Measurements from ENCODE around the gene RPL7A.
"Not testable (repeated sequence)": the region's sequence is repeated elsewhere in the genome, so short reads cannot be mapped to it uniquely, and the experiment has no call there.

Gene RPL7A

GRCh38 chr9:133321411-133321935 lies 26.5 kb upstream of the RPL7A start:
- in situ Hi-C loops (cut with HindIII; ENCODE audit: low sequenced_read_pairs) = no loop called here

GRCh38 chr9:133322701-133323100 lies 25.3 kb upstream of the RPL7A start:
- in situ Hi-C loops (cut with HindIII; ENCODE audit: low sequenced_read_pairs) = no loop called here
- no peak for TF ChIP-seq CTCF (IDR thresholded peaks at IDR 0.05; ENCODE audit: low read depth, low read length, missing control alignments)
- no peak overlapping the region for H3K4me3 ChIP-seq (ENCODE audit: low read depth, low read length)
- DNase-seq (ENCODE audit: low read depth) = no peak

More at GRCh38 chr9:133321411-133321935, 26.5 kb upstream of the RPL7A start:
- no peak for DNase-seq (ENCODE audit: low read depth)
- H3K4me3 ChIP-seq (ENCODE audit: low read depth, low read length) = no peak overlapping the region
- TF ChIP-seq CTCF (IDR thresholded peaks at IDR 0.05; ENCODE audit: low read depth, low read length, missing control alignments) = no peak

DNA sequence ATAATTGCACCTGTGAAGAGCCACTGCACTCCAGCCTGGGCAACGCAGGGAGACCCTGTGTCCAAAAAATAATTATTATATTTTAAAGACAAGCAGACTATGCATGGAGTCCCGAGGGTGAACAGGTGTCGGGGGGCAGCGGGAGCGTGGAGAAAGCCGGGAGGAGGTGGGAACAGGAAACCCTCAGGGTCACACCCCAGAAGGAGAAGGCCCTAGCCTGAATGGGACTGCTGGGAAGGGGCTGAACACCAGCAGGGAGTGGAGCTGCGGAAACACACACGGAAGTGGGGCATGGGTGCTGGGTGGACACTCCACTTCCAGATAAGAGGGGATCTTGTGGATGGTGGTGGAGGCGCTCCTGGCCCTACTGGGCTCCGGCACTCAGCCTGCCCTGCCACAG lies 24.8 kb upstream of the RPL7A start:
- no peak for DNase-seq (ENCODE audit: low read depth)
- in situ Hi-C loops (cut with HindIII; ENCODE audit: low sequenced_read_pairs) = no loop called here
- TF ChIP-seq CTCF (IDR thresholded peaks at IDR 0.05; ENCODE audit: low read depth, low read length, missing control alignments) = no peak
- no peak overlapping the region for H3K4me3 ChIP-seq (ENCODE audit: low read depth, low read length)

GRCh38 chr9:133323991-133324703 lies 23.9 kb upstream of the RPL7A start:
- TF ChIP-seq CTCF (IDR thresholded peaks at IDR 0.05; ENCODE audit: low read depth, low read length, missing control alignments) = no peak

DNA sequence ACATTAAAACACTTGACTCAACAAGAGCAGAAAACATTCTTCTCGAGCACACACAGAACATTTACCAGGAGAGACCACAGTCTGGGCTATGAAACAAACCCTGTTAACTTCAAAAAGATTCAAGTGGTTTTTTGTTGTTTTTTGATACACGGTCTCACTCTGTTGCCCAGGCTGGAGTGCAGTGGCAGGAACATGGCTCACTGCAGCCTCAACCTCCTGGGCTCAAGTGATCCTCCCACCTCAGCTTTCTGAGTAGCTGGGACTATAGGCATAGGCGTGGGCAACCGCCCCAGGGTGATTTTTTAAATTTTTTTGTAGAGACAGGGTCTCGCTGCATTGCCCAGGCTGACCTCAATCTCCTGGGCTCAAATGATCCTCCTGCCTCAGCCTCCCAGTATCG lies 21.0 kb upstream of the RPL7A start:
- in situ Hi-C loops (cut with HindIII; ENCODE audit: low sequenced_read_pairs); H3K4me3 ChIP-seq (ENCODE audit: low read depth, low read length); DNase-seq (ENCODE audit: low read depth): not testable (repeated sequence)

More at GRCh38 chr9:133323991-133324703, 23.9 kb upstream of the RPL7A start:
- H3K4me3 ChIP-seq (ENCODE audit: low read depth, low read length) = no peak overlapping the region
- DNase-seq (ENCODE audit: low read depth) = no peak
- in situ Hi-C loops (cut with HindIII; ENCODE audit: low sequenced_read_pairs) = no loop called here

DNA sequence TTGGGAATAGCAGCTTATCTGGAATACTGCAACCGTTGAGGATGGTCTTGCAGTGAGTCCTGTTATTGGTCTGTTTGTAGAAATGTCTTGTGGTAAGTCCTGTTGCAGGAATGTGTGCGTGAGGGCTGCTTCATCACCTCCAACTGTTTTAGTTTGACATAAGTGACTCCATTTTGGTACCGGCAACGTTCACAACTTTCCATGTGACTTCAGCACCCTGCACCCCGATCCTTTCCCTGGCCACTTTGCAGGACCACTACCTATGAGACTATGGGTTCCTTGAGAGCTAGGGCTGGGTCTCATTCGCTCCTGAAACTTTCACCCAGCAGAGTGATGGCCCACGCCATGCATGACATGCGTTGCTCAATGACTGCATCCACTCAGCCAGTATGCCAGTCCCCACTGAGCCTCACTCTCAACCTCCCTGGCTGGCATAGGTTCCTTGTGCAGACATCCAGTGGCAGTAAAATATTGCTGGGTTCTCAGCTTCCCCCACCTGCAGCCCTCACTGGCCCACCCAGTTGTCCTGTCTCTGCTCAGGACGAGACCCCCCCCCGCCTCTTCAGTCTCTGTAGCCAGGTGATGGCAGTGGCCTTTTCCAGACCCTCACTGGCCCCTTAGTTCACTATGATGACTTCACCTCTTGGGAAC lies 20.1 kb upstream of the RPL7A start:
- DNase-seq (ENCODE audit: low read depth) = no peak
- TF ChIP-seq CTCF (IDR thresholded peaks at IDR 0.05; ENCODE audit: low read depth, low read length, missing control alignments) = no peak
- no peak overlapping the region for H3K4me3 ChIP-seq (ENCODE audit: low read depth, low read length)
- in situ Hi-C loops (cut with HindIII; ENCODE audit: low sequenced_read_pairs) = no loop called here
